ENCODE results near the gene PTCD1.

Gene PTCD1

GRCh38 chr7:99472561-99473314 is 34.1 kb upstream of the PTCD1 start, which contains the start of gene ZNF789:
Gene ZNF789, plus strand, starts transcription at chr7:99472890. Its CDS starts 3,567 bp downstream, at chr7:99476457.
- Histone ChIP-seq H3K4me2 (ENCODE audit: low read length) (peak within 1 kb of the TSS; percentile 81), H2BK5ac (ENCODE audit: low read length) (no peak within 1 kb of the TSS), H3K4ac (ENCODE audit: low read depth, low read length) (peak within 1 kb of the TSS; percentile 48), H3K56ac (ENCODE audit: low read length) (peak within 1 kb of the TSS; percentile 91), H3K36me3 (ENCODE audit: control insufficient read depth, insufficient read depth, low read length) (no peaks in the 10 kb centered on the region), H3K4me1 (ENCODE audit: control insufficient read depth, low read depth, low read length) (no peaks in the 10 kb centered on the region), H2BK120ac (ENCODE audit: low read depth, low read length) (no peak within 1 kb of the TSS), H3K23ac (ENCODE audit: low read length) (no peak within 1 kb of the TSS), H3K18ac (ENCODE audit: low read length) (peak within 1 kb of the TSS; percentile 63), H3K79me2 (ENCODE audit: control insufficient read depth, insufficient read depth, low read length) (peaks cover 31% of the 10 kb centered on the region), H2AK5ac (ENCODE audit: low read length) (no peak within 1 kb of the TSS), H4K8ac (ENCODE audit: low read depth, low read length) (no peak within 1 kb of the TSS), H3K27ac (ENCODE audit: low read depth, low read length) (peak within 1 kb of the TSS; percentile 33), H3K9ac (ENCODE audit: low read length) (peak within 1 kb of the TSS; percentile 89), H3K27me3 (ENCODE audit: insufficient read depth, low read length, poor library complexity) (no peaks in the 10 kb centered on the region), H3K4me3 (ENCODE audit: low read length) (peak within 1 kb of the TSS; percentile 74), H4K5ac (ENCODE audit: low read length) (no peak within 1 kb of the TSS), H2BK15ac (replicated peaks; ENCODE audit: low read depth) (no peak within 1 kb of the TSS), H3K79me1 (ENCODE audit: low read length) (peaks cover 15% of the 10 kb centered on the region)
- DNase-seq, result peak; percentile 98
- WGBS (ENCODE audit: extremely low coverage, insufficient coverage, low lambda C conversion rate), result no CpG with 5 or more reads among the region's 56 CpGs

- no peaks in the 10 kb centered on the region for H3K36me3 ChIP-seq (ENCODE audit: control insufficient read depth, insufficient read depth, low read length)
- no peak overlapping the region for H3K4ac ChIP-seq (ENCODE audit: low read depth, low read length)
- no peaks in the 10 kb centered on the region for H3K27me3 ChIP-seq (ENCODE audit: insufficient read depth, low read length, poor library complexity)
- H3K23ac ChIP-seq (ENCODE audit: low read length), result no peak overlapping the region
- no peak overlapping the region for H3K56ac ChIP-seq (ENCODE audit: low read length)
- peaks cover 2% of the 10 kb centered on the region for H3K4me1 ChIP-seq (ENCODE audit: control insufficient read depth, low read depth, low read length)
- H3K79me1 ChIP-seq (ENCODE audit: low read length), result peaks cover 13% of the 10 kb centered on the region
- no peak overlapping the region for H3K4me3 ChIP-seq (ENCODE audit: low read length)
- peak; percentile 45 for DNase-seq
- no peak overlapping the region for H2AK5ac ChIP-seq (ENCODE audit: low read length)
- H2BK15ac ChIP-seq (replicated peaks; ENCODE audit: low read depth), result no peak overlapping the region
- no peak overlapping the region for H4K5ac ChIP-seq (ENCODE audit: low read length)
- no peak overlapping the region for H3K4me2 ChIP-seq (ENCODE audit: low read length)
- WGBS (ENCODE audit: extremely low coverage, insufficient coverage, low lambda C conversion rate), result no CpG with 5 or more reads among the region's 23 CpGs
- no peak overlapping the region for H3K9ac ChIP-seq (ENCODE audit: low read length)
- no peak overlapping the region for H3K27ac ChIP-seq (ENCODE audit: low read depth, low read length)
- H2BK5ac ChIP-seq (ENCODE audit: low read length), result no peak overlapping the region
- H3K79me2 ChIP-seq (ENCODE audit: control insufficient read depth, insufficient read depth, low read length), result peaks cover 25% of the 10 kb centered on the region
- no peak overlapping the region for H4K8ac ChIP-seq (ENCODE audit: low read depth, low read length)
- no peak overlapping the region for H2BK120ac ChIP-seq (ENCODE audit: low read depth, low read length)
- no peak overlapping the region for H3K18ac ChIP-seq (ENCODE audit: low read length)
Observed at GRCh38 chr7:99469381-99470065, 30.9 kb upstream of the PTCD1 start.

- Histone ChIP-seq H3K4me1 (ENCODE audit: control insufficient read depth, low read depth, low read length) (peaks cover 2% of the 10 kb centered on the region), H4K5ac (ENCODE audit: low read length) (no peak overlapping the region), H2BK5ac (ENCODE audit: low read length) (no peak overlapping the region), H3K79me1 (ENCODE audit: low read length) (peaks cover 15% of the 10 kb centered on the region), H3K56ac (ENCODE audit: low read length) (no peak overlapping the region), H3K79me2 (ENCODE audit: control insufficient read depth, insufficient read depth, low read length) (peaks cover 25% of the 10 kb centered on the region), H3K4me2 (ENCODE audit: low read length) (no peak overlapping the region), H2BK120ac (ENCODE audit: low read depth, low read length) (no peak overlapping the region), H3K9ac (ENCODE audit: low read length) (no peak overlapping the region), H3K18ac (ENCODE audit: low read length) (no peak overlapping the region), H3K36me3 (ENCODE audit: control insufficient read depth, insufficient read depth, low read length) (peaks cover 1% of the 10 kb centered on the region), H3K4ac (ENCODE audit: low read depth, low read length) (no peak overlapping the region), H4K8ac (ENCODE audit: low read depth, low read length) (no peak overlapping the region), H3K4me3 (ENCODE audit: low read length) (no peak overlapping the region), H2AK5ac (ENCODE audit: low read length) (no peak overlapping the region), H3K27me3 (ENCODE audit: insufficient read depth, low read length, poor library complexity) (no peaks in the 10 kb centered on the region), H3K27ac (ENCODE audit: low read depth, low read length) (no peak overlapping the region), H2BK15ac (replicated peaks; ENCODE audit: low read depth) (no peak overlapping the region), H3K23ac (ENCODE audit: low read length) (no peak overlapping the region)
- no peak for DNase-seq
- WGBS (ENCODE audit: extremely low coverage, insufficient coverage, low lambda C conversion rate), result no CpG with 5 or more reads among the region's 29 CpGs
Observed at GRCh38 chr7:99468336-99468918, 29.8 kb upstream of the PTCD1 start.

- Histone ChIP-seq H3K9ac (ENCODE audit: low read length) (peak overlapping the region; percentile 99), H3K27ac (ENCODE audit: low read depth, low read length) (no peak overlapping the region), H4K5ac (ENCODE audit: low read length) (no peak overlapping the region), H3K4me1 (ENCODE audit: control insufficient read depth, low read depth, low read length) (peaks cover 2% of the 10 kb centered on the region), H3K4me3 (ENCODE audit: low read length) (peak overlapping the region; percentile 80), H3K23ac (ENCODE audit: low read length) (peak overlapping the region; percentile 11), H3K79me2 (ENCODE audit: control insufficient read depth, insufficient read depth, low read length) (peaks cover 44% of the 10 kb centered on the region), H3K4me2 (ENCODE audit: low read length) (peak overlapping the region; percentile 97), H2AK5ac (ENCODE audit: low read length) (peak overlapping the region; percentile 15), H3K27me3 (ENCODE audit: insufficient read depth, low read length, poor library complexity) (no peaks in the 10 kb centered on the region), H3K4ac (ENCODE audit: low read depth, low read length) (peak overlapping the region; percentile 60), H2BK15ac (replicated peaks; ENCODE audit: low read depth) (no peak overlapping the region), H2BK120ac (ENCODE audit: low read depth, low read length) (no peak overlapping the region), H2BK5ac (ENCODE audit: low read length) (no peak overlapping the region), H3K36me3 (ENCODE audit: control insufficient read depth, insufficient read depth, low read length) (peaks cover 7% of the 10 kb centered on the region), H4K8ac (ENCODE audit: low read depth, low read length) (no peak overlapping the region), H3K56ac (ENCODE audit: low read length) (peak overlapping the region; percentile 99), H3K79me1 (ENCODE audit: low read length) (peaks cover 23% of the 10 kb centered on the region), H3K18ac (ENCODE audit: low read length) (no peak overlapping the region)
- DNase-seq, result no peak
- WGBS (ENCODE audit: extremely low coverage, insufficient coverage, low lambda C conversion rate), result no CpG with 5 or more reads among the region's 9 CpGs
Observed at GRCh38 chr7:99465421-99465768, 26.8 kb upstream of the PTCD1 start.

- H2BK15ac ChIP-seq (replicated peaks; ENCODE audit: low read depth), result no peak overlapping the region
- H3K79me1 ChIP-seq (ENCODE audit: low read length), result peaks cover 28% of the 10 kb centered on the region
- H3K27me3 ChIP-seq (ENCODE audit: insufficient read depth, low read length, poor library complexity), result no peaks in the 10 kb centered on the region
- H3K4me2 ChIP-seq (ENCODE audit: low read length), result no peak overlapping the region
- DNase-seq, result no peak
- WGBS (ENCODE audit: extremely low coverage, insufficient coverage, low lambda C conversion rate), result no CpG with 5 or more reads among the region's 2 CpGs
- H3K56ac ChIP-seq (ENCODE audit: low read length), result no peak overlapping the region
- H3K9ac ChIP-seq (ENCODE audit: low read length), result no peak overlapping the region
- H3K36me3 ChIP-seq (ENCODE audit: control insufficient read depth, insufficient read depth, low read length), result peaks cover 16% of the 10 kb centered on the region
- peaks cover 2% of the 10 kb centered on the region for H3K4me1 ChIP-seq (ENCODE audit: control insufficient read depth, low read depth, low read length)
- H3K27ac ChIP-seq (ENCODE audit: low read depth, low read length), result no peak overlapping the region
- H4K5ac ChIP-seq (ENCODE audit: low read length), result no peak overlapping the region
- no peak overlapping the region for H2AK5ac ChIP-seq (ENCODE audit: low read length)
- H4K8ac ChIP-seq (ENCODE audit: low read depth, low read length), result no peak overlapping the region
- no peak overlapping the region for H3K4ac ChIP-seq (ENCODE audit: low read depth, low read length)
- no peak overlapping the region for H3K23ac ChIP-seq (ENCODE audit: low read length)
- H2BK5ac ChIP-seq (ENCODE audit: low read length), result no peak overlapping the region
- no peak overlapping the region for H3K18ac ChIP-seq (ENCODE audit: low read length)
- no peak overlapping the region for H3K4me3 ChIP-seq (ENCODE audit: low read length)
- H2BK120ac ChIP-seq (ENCODE audit: low read depth, low read length), result no peak overlapping the region
- peaks cover 50% of the 10 kb centered on the region for H3K79me2 ChIP-seq (ENCODE audit: control insufficient read depth, insufficient read depth, low read length)
Observed at GRCh38 chr7:99461221-99461620, 22.6 kb upstream of the PTCD1 start.

All from mesendoderm (in vitro differentiated cells).